Measurements from ENCODE around the gene NUDCD3.

- no peak for TF ChIP-seq ELF4 (IDR thresholded peaks at IDR 0.05)
- TF ChIP-seq L3MBTL2 (conservative IDR thresholded peaks at IDR 0.05), result no peak
- TF ChIP-seq NFRKB (IDR thresholded peaks at IDR 0.05), result no peak
- no peak for TF ChIP-seq SP1 (IDR thresholded peaks at IDR 0.05)
- TF ChIP-seq ZNF384 (IDR thresholded peaks at IDR 0.05), result no peak
- no peak for TF ChIP-seq BHLHE40 (IDR thresholded peaks at IDR 0.05; ENCODE audit: borderline replicate concordance)
- no peak for TF ChIP-seq FOXA1 (IDR thresholded peaks at IDR 0.05)
- TF ChIP-seq FOXM1 (IDR thresholded peaks at IDR 0.05; ENCODE audit: borderline replicate concordance), result no peak
- TF ChIP-seq SUZ12 (IDR thresholded peaks at IDR 0.05), result no peak
- TF ChIP-seq HDGF (IDR thresholded peaks at IDR 0.05; ENCODE audit: borderline replicate concordance), result no peak
- TF ChIP-seq ARNT (IDR thresholded peaks at IDR 0.05), result no peak
These were observed 121.6 kb downstream of the NUDCD3 start for GRCh38 chr7:44368885-44369284.

Data from HEK293T (cell line).